IMR-90 (cell line): Measurements from ENCODE around the gene TUBGCP3. TPM values are rescaled to one million over a fixed set of nuclear protein-coding genes. Genes with fewer than 3 reads are reported as not detected.

ENCODE experiments used
- ATAC-seq: fragments of 200-7000 bp; cut with Tn5 transposase; 2 replicates; pipeline ENCODE4 v1.9.1; 2020; ENCODE audit warnings: low read depth, mild to moderate bottlenecking, moderate library complexity
- BruUV-seq: library from RNA; stranded (reverse); fragments of 400-500 nt; replicated peaks from 2 replicates; lab custom pipeline; 2021; lab: Mats Ljungman, UMichigan
- CTCF ChIA-PET: fragments of 300-600 bp; formaldehyde crosslinking; extraction: SDS; loops from one replicate; lab custom pipeline; 2021; ENCODE audit warnings: antibody characterized with exemption; lab: Yijun Ruan, JAX
- POLR2A ChIA-PET: fragments of 300-600 bp; sonication (Branson Sonifier 250); formaldehyde crosslinking; loops from one replicate; lab custom pipeline; 2022; ENCODE audit warnings: antibody characterized with exemption; ENCODE audit not compliant: unreplicated experiment; lab: Charles Lee
- DNase-seq: peaks from one replicate; pipeline ENCODE4 v3.0.0; 2013
- H2AFZ ChIP-seq: replicated peaks from 2 replicates; pipeline ENCODE3; 2013; ENCODE audit warnings: low read length, mild to moderate bottlenecking; ENCODE audit not compliant: poor library complexity
- H2AK5ac ChIP-seq: 2 replicates; pipeline ENCODE4 v1.6.1; 2013; ENCODE audit warnings: low read depth, low read length, inconsistent platforms
- H2AK9ac ChIP-seq: replicated peaks from 2 replicates; pipeline ENCODE3; 2013; ENCODE audit warnings: mild to moderate bottlenecking, low read depth, low read length, moderate library complexity; ENCODE audit not compliant: poor library complexity
- H2BK120ac ChIP-seq: 2 replicates; pipeline ENCODE4 v1.6.1; 2013; ENCODE audit warnings: low read depth, low read length, inconsistent platforms
- H2BK15ac ChIP-seq: 3 replicates; pipeline ENCODE4 v1.6.1; 2013; ENCODE audit warnings: low read depth, low read length, inconsistent platforms
- H2BK20ac ChIP-seq: 2 replicates; pipeline ENCODE4 v1.6.1; 2013; ENCODE audit warnings: low read depth, mild to moderate bottlenecking, inconsistent platforms, low read length, moderate library complexity
- H2BK5ac ChIP-seq: 2 replicates; pipeline ENCODE4 v1.6.1; 2013; ENCODE audit warnings: mild to moderate bottlenecking, low read depth, low read length, inconsistent platforms; ENCODE audit not compliant: poor library complexity, severe bottlenecking
- H3K14ac ChIP-seq: replicated peaks from 2 replicates; pipeline ENCODE4 v1.6.1; 2013; ENCODE audit warnings: low read depth, low read length, inconsistent platforms
- H3K18ac ChIP-seq: 2 replicates; pipeline ENCODE4 v1.6.1; 2013; ENCODE audit warnings: low read depth, low read length, control low read depth
- H3K23ac ChIP-seq: 2 replicates; pipeline ENCODE4 v1.6.1; 2013; ENCODE audit warnings: low read depth, low read length, inconsistent platforms
- H3K27ac ChIP-seq: 2 replicates; pipeline ENCODE4 v1.5.1; 2013; ENCODE audit warnings: mild to moderate bottlenecking, control low read depth, low read length; ENCODE audit not compliant: insufficient read depth
- H3K27me3 ChIP-seq: 2 replicates; pipeline ENCODE4 v1.6.1; 2013; ENCODE audit warnings: low read length; ENCODE audit not compliant: control insufficient read depth, insufficient read depth
- H3K36me3 ChIP-seq: 2 replicates; pipeline ENCODE4 v1.6.1; 2013; ENCODE audit warnings: low read length, mixed read lengths; ENCODE audit not compliant: control insufficient read depth, insufficient read depth
- H3K4ac ChIP-seq: 2 replicates; pipeline ENCODE4 v1.6.1; 2013; ENCODE audit warnings: low read depth, low read length, inconsistent platforms
- H3K4me1 ChIP-seq: 2 replicates; pipeline ENCODE4 v1.6.1; 2013; ENCODE audit warnings: low read length, mixed read lengths; ENCODE audit not compliant: control insufficient read depth, insufficient read depth
- H3K4me2 ChIP-seq: 2 replicates; pipeline ENCODE4 v1.6.1; 2013; ENCODE audit warnings: low read depth, mild to moderate bottlenecking, control low read depth, low read length, moderate library complexity
- H3K4me3 ChIP-seq: 2 replicates; pipeline ENCODE4 v1.5.1; 2013; ENCODE audit warnings: low read depth, mild to moderate bottlenecking, control low read depth, low read length, moderate library complexity; ENCODE audit not compliant: insufficient read depth
- H3K56ac ChIP-seq: 2 replicates; pipeline ENCODE4 v1.6.1; 2013; ENCODE audit warnings: low read length, inconsistent platforms; ENCODE audit not compliant: insufficient read depth; ENCODE audit errors: extremely low read depth
- H3K79me1 ChIP-seq, 2 experiments: 2 replicates each; pipeline ENCODE4 v1.6.1; 2013; ENCODE audit warnings: low read length in 2 of 2, inconsistent platforms in 1 of 2, low read depth in 1 of 2
- H3K9ac ChIP-seq: 2 replicates; pipeline ENCODE4 v1.6.1; 2013; ENCODE audit warnings: low read depth, low read length, control low read depth
- H3K9me1 ChIP-seq: 2 replicates; pipeline ENCODE4 v1.6.1; 2013; ENCODE audit warnings: low read length, inconsistent platforms; ENCODE audit not compliant: insufficient read depth
- H3K9me3 ChIP-seq: 2 replicates; pipeline ENCODE4 v1.6.1; 2013; ENCODE audit warnings: low read length; ENCODE audit not compliant: control insufficient read depth, insufficient read depth
- H4K20me1 ChIP-seq: 2 replicates; pipeline ENCODE4 v1.6.1; 2013; ENCODE audit warnings: low read length, inconsistent platforms; ENCODE audit not compliant: insufficient read depth
- H4K5ac ChIP-seq: 2 replicates; pipeline ENCODE4 v1.6.1; 2013; ENCODE audit warnings: mild to moderate bottlenecking, low read depth, low read length, control low read depth
- H4K8ac ChIP-seq, 2 experiments: 2 replicates each; pipeline ENCODE4 v1.6.1; 2013; ENCODE audit warnings: low read depth in 2 of 2, low read length in 2 of 2, control low read depth in 1 of 2, inconsistent platforms in 1 of 2
- H4K91ac ChIP-seq: 2 replicates; pipeline ENCODE4 v1.6.1; 2013; ENCODE audit warnings: low read depth, low read length, inconsistent platforms; ENCODE audit not compliant: insufficient read depth
- CEBPB ChIP-seq: IDR thresholded peaks from 2 replicates; pipeline ENCODE4 v1.6.1; 2012; ENCODE audit warnings: low read depth, low read length, improper control_type of control experiment
- FOS ChIP-seq: fragments of 150-350 bp; IDR thresholded peaks from 2 replicates; pipeline ENCODE4 v1.6.1; 2016; ENCODE audit warnings: low read depth, low read length
- NFE2L2 ChIP-seq: fragments of 150-350 bp; IDR thresholded peaks from 2 replicates; pipeline ENCODE4 v1.6.1; 2016; ENCODE audit warnings: low read depth, mild to moderate bottlenecking, low read length
- RCOR1 ChIP-seq: IDR thresholded peaks from 2 replicates; pipeline ENCODE4 v1.6.1; 2012; ENCODE audit warnings: mild to moderate bottlenecking, low read length, improper control_type of control experiment; ENCODE audit not compliant: insufficient replicate concordance
- RFX5 ChIP-seq: IDR thresholded peaks from 2 replicates; pipeline ENCODE4 v1.8.0; 2012; ENCODE audit warnings: low read depth, mild to moderate bottlenecking, low read length, moderate library complexity
- WGBS, 2 experiments: methylation state at CpG; one replicate each; pipeline versions ENCODE4 v1.1.5 to v1.1.7; 2013; ENCODE audit warnings: missing lambda C conversion rate in 2 of 2; ENCODE audit not compliant: insufficient read length in 1 of 2; ENCODE audit errors: extremely low coverage in 2 of 2; 5-methylcytosine and 5-hydroxymethylcytosine counted together
- dilution Hi-C: fragments of 300-500 bp; cut with HindIII; formaldehyde crosslinking; loops from one replicate; pipeline ENCODE4 v1.14.3; 2018; ENCODE audit warnings: low sequenced_read_pairs; ENCODE audit not compliant: unreplicated experiment
- in situ Hi-C: fragments of 300-500 bp; cut with MboI; formaldehyde crosslinking; loops from 3 replicates; pipeline ENCODE4 v1.14.3; 2019; ENCODE audit warnings: low sequenced_read_pairs, inconsistent platforms, mixed read lengths
- intact Hi-C: fragments of 100-400 bp; cut with micrococcal nuclease; formaldehyde crosslinking; loops from 2 replicates; pipeline ENCODE4 v1.10.0; 2022
- polyA plus RNA-seq, 3 experiments: library from polyadenylated mRNA; depleted of rRNA; stranded (reverse); fragments of >200 nt; gene quantifications; 2 replicates each; pipeline ENCODE4 v1.2.3, GENCODE V29; 2012; ENCODE audit warnings: low replicate concordance in 1 of 3
- total RNA-seq: library from RNA; depleted of rRNA; stranded (reverse); fragments of >200 nt; gene quantifications from 2 replicates; pipeline ENCODE4 v1.2.3, GENCODE V29; 2012
- TF ChIP-seq, protein P1 (sequence below): fragments of 150-350 bp; IDR thresholded peaks from 2 replicates; pipeline ENCODE4 v1.6.1; 2017; ENCODE audit warnings: mild to moderate bottlenecking, antibody characterized with exemption, low read length, low read depth
- TF ChIP-seq, protein P2 (sequence below): fragments of 150-350 bp; IDR thresholded peaks from 2 replicates; pipeline ENCODE4 v1.6.1; 2016; ENCODE audit warnings: low read depth, mild to moderate bottlenecking, low read length, moderate library complexity, borderline replicate concordance

The TUBGCP3 gene
- total and polyA plus RNA-seq, 2 of the 4 experiments (the other 2 are of a cell fraction), result 16.0 to 17.8 TPM

DNA sequence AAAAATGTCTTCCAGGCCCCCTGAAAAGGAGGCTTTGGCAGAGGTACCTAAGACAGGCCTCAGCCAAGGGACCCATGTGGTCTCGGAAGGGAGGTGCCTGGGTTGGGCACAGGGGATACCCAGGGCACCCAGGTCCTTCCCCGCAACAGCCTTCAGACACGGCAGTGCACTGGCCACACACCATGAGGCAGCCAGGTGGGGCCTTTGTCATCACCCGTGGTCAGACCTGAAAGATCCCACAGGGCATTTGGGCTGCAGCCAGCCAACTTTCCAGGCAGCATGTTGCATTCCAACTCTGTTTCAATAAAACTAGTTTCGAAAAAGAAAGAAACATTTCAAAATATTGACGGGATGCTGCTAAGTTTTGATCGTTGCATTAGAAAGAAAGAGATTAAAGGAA, 4.7 kb upstream of the TUBGCP3 start:
- Histone ChIP-seq H3K27ac (no peak overlapping the region), H3K56ac (no peak overlapping the region), H2BK20ac (no peak overlapping the region), H2BK120ac (no peak overlapping the region), H2AK5ac (no peak overlapping the region), H2AFZ (no peak overlapping the region), H3K4me3 (no peak overlapping the region), H2BK5ac (no peak overlapping the region), H4K20me1 (no peaks in the 10 kb centered on the region), H3K14ac (no peak overlapping the region), H3K79me1 (peaks cover 5 to 10% of the 10 kb centered on the region in 2 experiments; a peak in 3 of 4 replicates), H3K9me3 (no peaks in the 10 kb centered on the region), H3K4ac (no peak overlapping the region), H2AK9ac (no peak overlapping the region), H3K4me1 (0 out of 2 replicates have a peak, but pooled peaks cover 3% of the 10 kb centered on the region), H4K8ac (no peak overlapping the region), H3K27me3 (peaks cover 5% of the 10 kb centered on the region), H3K9ac (no peak overlapping the region), H3K23ac (no peak overlapping the region), H2BK15ac (no peak overlapping the region), H4K5ac (no peak overlapping the region), H3K4me2 (no peak overlapping the region), H4K91ac (no peak overlapping the region), H3K9me1 (no peaks in the 10 kb centered on the region; the same call in 1 of the 2 replicates), H3K18ac (no peak overlapping the region), H3K36me3 (no peaks in the 10 kb centered on the region)
- CTCF ChIA-PET, result no interaction called here
- in situ Hi-C loops (no loop called here), dilution Hi-C loops (no loop called here), intact Hi-C loops (no loop called here)
- BruUV-seq, result no TSS peak
- POLR2A ChIA-PET, result no interaction called here
- WGBS, 2 experiments, result 91% methylated on average over 6 of the region's 7 CpGs; no CpG with 5 or more reads in 1 of the 2 experiments
- no peak for TF ChIP-seq RCOR1
- no peak for TF ChIP-seq FOS
- TF ChIP-seq NFE2L2, result no peak
- TF ChIP-seq CEBPB, result no peak
- TF ChIP-seq, protein P1, sequence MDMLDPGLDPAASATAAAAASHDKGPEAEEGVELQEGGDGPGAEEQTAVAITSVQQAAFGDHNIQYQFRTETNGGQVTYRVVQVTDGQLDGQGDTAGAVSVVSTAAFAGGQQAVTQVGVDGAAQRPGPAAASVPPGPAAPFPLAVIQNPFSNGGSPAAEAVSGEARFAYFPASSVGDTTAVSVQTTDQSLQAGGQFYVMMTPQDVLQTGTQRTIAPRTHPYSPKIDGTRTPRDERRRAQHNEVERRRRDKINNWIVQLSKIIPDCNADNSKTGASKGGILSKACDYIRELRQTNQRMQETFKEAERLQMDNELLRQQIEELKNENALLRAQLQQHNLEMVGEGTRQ, result no peak
- TF ChIP-seq, protein P2, sequence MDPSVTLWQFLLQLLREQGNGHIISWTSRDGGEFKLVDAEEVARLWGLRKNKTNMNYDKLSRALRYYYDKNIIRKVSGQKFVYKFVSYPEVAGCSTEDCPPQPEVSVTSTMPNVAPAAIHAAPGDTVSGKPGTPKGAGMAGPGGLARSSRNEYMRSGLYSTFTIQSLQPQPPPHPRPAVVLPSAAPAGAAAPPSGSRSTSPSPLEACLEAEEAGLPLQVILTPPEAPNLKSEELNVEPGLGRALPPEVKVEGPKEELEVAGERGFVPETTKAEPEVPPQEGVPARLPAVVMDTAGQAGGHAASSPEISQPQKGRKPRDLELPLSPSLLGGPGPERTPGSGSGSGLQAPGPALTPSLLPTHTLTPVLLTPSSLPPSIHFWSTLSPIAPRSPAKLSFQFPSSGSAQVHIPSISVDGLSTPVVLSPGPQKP, result no peak
- TF ChIP-seq RFX5, result no peak
- DNase-seq (no peak), ATAC-seq (no peak)
